Measurements from ENCODE around the gene FAT2.
"Not testable (repeated sequence)": the region's sequence is repeated elsewhere in the genome, so short reads cannot be mapped to it uniquely, and the experiment has no call there.

FAT2 gene

GRCh38 chr5:151580239-151580638, 10.9 kb downstream of the FAT2 start:
- Histone ChIP-seq H3K27ac (ENCODE audit: low read depth, low read length) (no peak overlapping the region), H3K4me3 (ENCODE audit: low read depth, low read length) (no peak overlapping the region), H3K4me1 (ENCODE audit: control insufficient read depth, insufficient read depth, low read length) (peaks cover 15% of the 10 kb centered on the region; the same call in 1 of the 2 replicates), H3K27me3 (ENCODE audit: control insufficient read depth, insufficient read depth, low read length) (no peaks in the 10 kb centered on the region), H3K9me3 (ENCODE audit: control insufficient read depth, insufficient read depth, low read depth, low read length) (no peaks in the 10 kb centered on the region), H3K9ac (ENCODE audit: low read length) (no peak overlapping the region), H3K36me3 (ENCODE audit: control insufficient read depth, insufficient read depth, low read length) (no peaks in the 10 kb centered on the region)

DNA sequence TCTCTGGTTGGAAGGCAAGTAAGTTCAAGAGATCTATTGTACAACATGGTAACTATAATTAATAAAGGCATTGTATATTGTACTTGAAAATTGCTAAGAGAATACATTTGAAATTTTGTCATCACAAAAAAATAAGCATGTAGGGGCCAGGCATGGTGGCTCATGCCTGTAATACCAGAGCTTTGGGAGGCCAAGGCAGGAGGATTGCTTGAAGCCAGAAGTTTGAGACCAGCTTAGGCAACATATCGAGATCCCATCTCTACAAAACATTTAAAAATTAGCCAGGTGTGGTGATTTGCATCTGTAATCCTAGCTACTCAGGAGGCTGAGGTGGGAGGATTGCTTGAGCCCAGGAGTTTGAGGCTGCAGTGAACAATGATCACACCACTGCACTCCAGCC, 12.0 kb downstream of the FAT2 start:
- not testable (repeated sequence) for H3K27ac ChIP-seq (ENCODE audit: low read depth, low read length); H3K4me3 ChIP-seq (ENCODE audit: low read depth, low read length); H3K36me3 ChIP-seq (ENCODE audit: control insufficient read depth, insufficient read depth, low read length); H3K9me3 ChIP-seq (ENCODE audit: control insufficient read depth, insufficient read depth, low read depth, low read length); H3K27me3 ChIP-seq (ENCODE audit: control insufficient read depth, insufficient read depth, low read length); H3K9ac ChIP-seq (ENCODE audit: low read length)
- H3K4me1 ChIP-seq (ENCODE audit: control insufficient read depth, insufficient read depth, low read length): peaks cover 15% of the 10 kb centered on the region; the same call in 1 of the 2 replicates

GRCh38 chr5:151578326-151579025, 12.7 kb downstream of the FAT2 start:
- H3K36me3 ChIP-seq (ENCODE audit: control insufficient read depth, insufficient read depth, low read length): no peaks in the 10 kb centered on the region
- no peaks in the 10 kb centered on the region for H3K9me3 ChIP-seq (ENCODE audit: control insufficient read depth, insufficient read depth, low read depth, low read length)
- no peaks in the 10 kb centered on the region for H3K27me3 ChIP-seq (ENCODE audit: control insufficient read depth, insufficient read depth, low read length)
- H3K4me3 ChIP-seq (ENCODE audit: low read depth, low read length): no peak overlapping the region
- H3K27ac ChIP-seq (ENCODE audit: low read depth, low read length): no peak overlapping the region
- no peak overlapping the region for H3K9ac ChIP-seq (ENCODE audit: low read length)
- peaks cover 15% of the 10 kb centered on the region; the same call in 1 of the 2 replicates for H3K4me1 ChIP-seq (ENCODE audit: control insufficient read depth, insufficient read depth, low read length)

DNA sequence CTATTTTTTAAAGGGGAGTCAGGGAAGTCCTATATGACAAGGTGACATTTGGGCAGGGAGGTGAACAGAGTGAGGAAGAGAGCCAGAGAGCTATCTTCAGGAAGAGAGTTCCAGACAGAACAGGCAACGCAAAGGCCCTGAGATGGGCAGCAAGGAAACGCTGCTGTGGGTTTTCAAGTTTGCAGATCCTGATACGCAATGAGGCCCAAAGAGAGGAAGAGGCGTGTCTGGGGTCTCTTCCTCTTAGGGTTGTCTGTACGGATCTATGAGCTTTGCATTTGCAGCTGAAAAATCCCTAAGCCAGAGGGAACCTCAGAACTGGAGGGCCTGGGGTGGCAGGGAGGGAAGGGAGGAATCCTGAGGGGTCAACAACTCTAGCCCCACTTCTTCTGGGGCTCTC, 13.6 kb downstream of the FAT2 start:
- Histone ChIP-seq H3K27ac (ENCODE audit: low read depth, low read length) (no peak overlapping the region), H3K9ac (ENCODE audit: low read length) (no peak overlapping the region), H3K4me1 (ENCODE audit: control insufficient read depth, insufficient read depth, low read length) (peaks cover 15% of the 10 kb centered on the region; the same call in 1 of the 2 replicates), H3K4me3 (ENCODE audit: low read depth, low read length) (no peak overlapping the region), H3K27me3 (ENCODE audit: control insufficient read depth, insufficient read depth, low read length) (no peaks in the 10 kb centered on the region), H3K36me3 (ENCODE audit: control insufficient read depth, insufficient read depth, low read length) (no peaks in the 10 kb centered on the region), H3K9me3 (ENCODE audit: control insufficient read depth, insufficient read depth, low read depth, low read length) (no peaks in the 10 kb centered on the region)

GRCh38 chr5:151574444-151574996, 16.6 kb downstream of the FAT2 start:
- no peak overlapping the region for H3K27ac ChIP-seq (ENCODE audit: low read depth, low read length)
- H3K36me3 ChIP-seq (ENCODE audit: control insufficient read depth, insufficient read depth, low read length): no peaks in the 10 kb centered on the region
- peaks cover 14% of the 10 kb centered on the region for H3K4me1 ChIP-seq (ENCODE audit: control insufficient read depth, insufficient read depth, low read length)
- H3K4me3 ChIP-seq (ENCODE audit: low read depth, low read length): no peak overlapping the region
- no peaks in the 10 kb centered on the region for H3K9me3 ChIP-seq (ENCODE audit: control insufficient read depth, insufficient read depth, low read depth, low read length)
- H3K9ac ChIP-seq (ENCODE audit: low read length): no peak overlapping the region
- peaks cover 14% of the 10 kb centered on the region for H3K27me3 ChIP-seq (ENCODE audit: control insufficient read depth, insufficient read depth, low read length)

GRCh38 chr5:151572657-151573368, 18.3 kb downstream of the FAT2 start:
- no peak overlapping the region for H3K9ac ChIP-seq (ENCODE audit: low read length)
- no peak overlapping the region for H3K27ac ChIP-seq (ENCODE audit: low read depth, low read length)
- no peak overlapping the region for H3K4me3 ChIP-seq (ENCODE audit: low read depth, low read length)
- no peaks in the 10 kb centered on the region for H3K9me3 ChIP-seq (ENCODE audit: control insufficient read depth, insufficient read depth, low read depth, low read length)
- H3K36me3 ChIP-seq (ENCODE audit: control insufficient read depth, insufficient read depth, low read length): no peaks in the 10 kb centered on the region
- H3K27me3 ChIP-seq (ENCODE audit: control insufficient read depth, insufficient read depth, low read length): peaks cover 18% of the 10 kb centered on the region
- H3K4me1 ChIP-seq (ENCODE audit: control insufficient read depth, insufficient read depth, low read length): peaks cover 14% of the 10 kb centered on the region

DNA sequence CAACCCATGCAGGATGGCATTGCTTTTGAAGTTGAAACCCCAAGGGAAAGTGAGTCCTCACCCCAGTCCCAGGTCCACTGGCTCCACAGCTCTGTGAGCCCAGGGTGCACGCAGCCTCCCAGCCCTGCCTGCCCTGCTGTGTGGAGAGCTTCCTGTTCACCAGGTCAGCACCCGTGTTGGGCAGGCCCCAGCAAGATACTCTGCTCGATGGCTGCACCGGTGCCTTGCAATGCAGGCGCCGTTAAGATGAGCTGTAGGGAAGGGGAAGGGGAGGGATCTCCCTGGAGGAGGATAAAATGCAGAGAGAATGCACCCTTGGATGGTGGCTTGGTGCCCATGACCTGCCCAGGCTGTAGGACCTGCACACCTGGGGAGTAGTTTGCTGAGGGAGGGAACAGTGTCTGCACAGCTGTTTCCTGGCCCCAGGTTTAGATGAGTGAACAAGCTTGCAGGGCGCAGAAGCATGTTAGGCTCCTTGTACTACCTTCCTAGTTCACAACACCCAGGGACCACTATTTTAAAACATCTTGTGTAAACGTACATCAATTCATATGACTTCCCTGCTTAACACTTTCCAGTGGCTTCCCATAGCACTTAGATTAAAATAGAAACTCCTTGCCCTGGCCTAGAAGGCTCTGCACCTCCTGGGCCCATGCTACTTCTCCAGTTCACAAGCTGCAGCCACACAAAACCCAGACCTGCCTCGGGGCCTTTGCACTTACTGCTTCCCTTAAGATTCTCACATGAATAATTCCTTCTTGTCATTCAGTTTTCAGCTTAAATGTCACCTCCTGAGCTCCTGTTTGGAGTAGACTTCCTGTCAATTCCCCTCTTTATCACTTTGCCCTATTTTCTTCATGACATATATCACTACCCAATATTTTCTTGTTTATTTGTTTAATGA, 19.6 kb downstream of the FAT2 start:
- no peaks in the 10 kb centered on the region for H3K9me3 ChIP-seq (ENCODE audit: control insufficient read depth, insufficient read depth, low read depth, low read length)
- no peaks in the 10 kb centered on the region for H3K36me3 ChIP-seq (ENCODE audit: control insufficient read depth, insufficient read depth, low read length)
- H3K27ac ChIP-seq (ENCODE audit: low read depth, low read length): no peak overlapping the region
- peaks cover 14% of the 10 kb centered on the region for H3K4me1 ChIP-seq (ENCODE audit: control insufficient read depth, insufficient read depth, low read length)
- peaks cover 18% of the 10 kb centered on the region for H3K27me3 ChIP-seq (ENCODE audit: control insufficient read depth, insufficient read depth, low read length)
- no peak overlapping the region for H3K4me3 ChIP-seq (ENCODE audit: low read depth, low read length)
- no peak overlapping the region for H3K9ac ChIP-seq (ENCODE audit: low read length)

DNA sequence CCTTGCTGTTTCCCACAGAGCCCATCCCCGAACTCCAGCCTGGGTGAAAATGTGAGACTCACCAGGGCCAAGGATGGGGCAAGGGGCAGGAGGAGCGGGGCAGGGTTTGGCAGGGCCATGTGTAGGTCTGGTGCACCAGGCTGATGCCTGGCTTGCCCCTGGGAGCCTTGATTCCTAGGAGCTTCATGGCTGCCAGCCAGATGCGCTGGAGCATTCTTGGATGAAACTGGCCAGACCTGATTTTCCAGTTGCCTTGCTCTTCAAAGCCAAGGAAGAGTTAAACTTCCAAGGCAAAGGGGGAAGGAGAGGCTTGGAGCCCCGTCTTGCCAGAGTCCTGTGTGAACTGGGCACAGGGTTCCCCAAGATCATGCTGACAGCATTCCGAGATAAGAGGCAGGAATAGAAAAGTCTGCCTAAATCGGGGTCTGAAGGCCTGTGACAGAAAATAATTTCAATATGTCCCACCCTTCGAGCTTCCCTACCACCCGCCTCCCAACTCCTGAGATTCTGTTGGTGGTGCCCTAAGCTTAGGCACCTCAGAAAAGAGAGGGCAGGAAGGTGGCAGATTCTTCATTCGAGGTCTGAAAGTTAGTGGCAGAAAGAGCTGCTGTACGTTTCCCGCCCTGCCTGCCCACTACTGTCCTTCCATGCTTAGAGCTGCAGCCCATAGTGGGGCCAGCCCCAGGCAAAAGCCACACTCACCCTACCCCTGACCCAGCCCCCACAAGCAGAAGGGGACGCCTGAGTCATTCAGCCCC, 20.4 kb downstream of the FAT2 start:
- Histone ChIP-seq H3K27me3 (ENCODE audit: control insufficient read depth, insufficient read depth, low read length) (peaks cover 18% of the 10 kb centered on the region), H3K36me3 (ENCODE audit: control insufficient read depth, insufficient read depth, low read length) (no peaks in the 10 kb centered on the region), H3K9ac (ENCODE audit: low read length) (no peak overlapping the region), H3K4me1 (ENCODE audit: control insufficient read depth, insufficient read depth, low read length) (peaks cover 14% of the 10 kb centered on the region), H3K27ac (ENCODE audit: low read depth, low read length) (no peak overlapping the region), H3K4me3 (ENCODE audit: low read depth, low read length) (no peak overlapping the region), H3K9me3 (ENCODE audit: control insufficient read depth, insufficient read depth, low read depth, low read length) (no peaks in the 10 kb centered on the region)

- H3K27me3 ChIP-seq (ENCODE audit: control insufficient read depth, insufficient read depth, low read length): peaks cover 18% of the 10 kb centered on the region
- no peak overlapping the region for H3K4me3 ChIP-seq (ENCODE audit: low read depth, low read length)
- H3K27ac ChIP-seq (ENCODE audit: low read depth, low read length): no peak overlapping the region
- no peaks in the 10 kb centered on the region for H3K9me3 ChIP-seq (ENCODE audit: control insufficient read depth, insufficient read depth, low read depth, low read length)
- H3K9ac ChIP-seq (ENCODE audit: low read length): no peak overlapping the region
- H3K4me1 ChIP-seq (ENCODE audit: control insufficient read depth, insufficient read depth, low read length): peaks cover 14% of the 10 kb centered on the region
- H3K36me3 ChIP-seq (ENCODE audit: control insufficient read depth, insufficient read depth, low read length): no peaks in the 10 kb centered on the region
Measured at GRCh38 chr5:151570058-151570457, 21.1 kb downstream of the FAT2 start.
